ENCODE results near the gene ZRANB3. TPM values are rescaled to one million over a fixed set of nuclear protein-coding genes. Genes with fewer than 3 reads are reported as not detected.

The ZRANB3 gene
- total RNA-seq, 1 experiment from 2014 or later: 12.0 TPM

- POLR2A ChIA-PET: no interaction called here
- RAD21 ChIA-PET (ENCODE audit: low non-redundant PET in 1 of 2, low total read pairs in 2 of 2, uncharacterized antibody in 2 of 2, unreplicated experiment in 2 of 2): no interaction called here
- Histone ChIP-seq H4K20me1 (ENCODE audit: insufficient read depth) (no peaks in the 10 kb centered on the region), H3K9me2 (ENCODE audit: insufficient read depth) (no peaks in the 10 kb centered on the region), H3K9ac (ENCODE audit: low read length) (no peak overlapping the region), H3K4me3 (replicated peaks in 1 of 2; ENCODE audit: low read depth in 1 of 2, low read length in 2 of 2) (no peak overlapping the region), H3K4me1 (ENCODE audit: control insufficient read depth in 1 of 2, insufficient read depth in 2 of 2, low read length in 2 of 2) (no peaks in the 10 kb centered on the region), H3K27ac (ENCODE audit: low read depth, low read length) (no peak overlapping the region), H3K4me2 (ENCODE audit: low read length) (no peak overlapping the region), H3K79me2 (ENCODE audit: insufficient read depth, low read length) (no peaks in the 10 kb centered on the region), H2AFZ (ENCODE audit: low read depth, low read length, poor library complexity, severe bottlenecking) (no peak overlapping the region), H3K36me3 (ENCODE audit: control insufficient read depth in 1 of 2, insufficient read depth in 2 of 2, low read length in 2 of 2) (no peaks in the 10 kb centered on the region), H3K9me3 (ENCODE audit: control insufficient read depth in 1 of 2, insufficient read depth in 1 of 2, low read depth in 1 of 2, low read length in 2 of 2) (no peaks in the 10 kb centered on the region), H3K27me3 (ENCODE audit: insufficient read depth, low read length) (no peaks in the 10 kb centered on the region)
- CTCF ChIA-PET: no interaction called here
- DNase-seq (ENCODE audit: low read depth, low spot score) (no peak), ATAC-seq (no peak)
- BruUV-seq (replicated peaks): no TSS peak
- no peak for TF ChIP-seq SIN3A (IDR thresholded peaks at IDR 0.05; ENCODE audit: low read depth)
- no peak for TF ChIP-seq ELF1 (IDR thresholded peaks at IDR 0.05; ENCODE audit: borderline replicate concordance, low read depth)
- intact Hi-C loops (cut with micrococcal nuclease): no loop called here
Observed at GRCh38 chr2:135186054-135186453, 345.0 kb downstream of the ZRANB3 start.

- no peak overlapping the region for H3K27ac ChIP-seq (ENCODE audit: low read depth, low read length)
- no peaks in the 10 kb centered on the region for H3K9me3 ChIP-seq (ENCODE audit: control insufficient read depth in 1 of 2, insufficient read depth in 1 of 2, low read depth in 1 of 2, low read length in 2 of 2)
- no peaks in the 10 kb centered on the region for H3K9me2 ChIP-seq (ENCODE audit: insufficient read depth)
- no peak overlapping the region for H3K4me2 ChIP-seq (ENCODE audit: low read length)
- no peaks in the 10 kb centered on the region for H3K79me2 ChIP-seq (ENCODE audit: insufficient read depth, low read length)
- no peaks in the 10 kb centered on the region for H3K4me1 ChIP-seq (ENCODE audit: control insufficient read depth in 1 of 2, insufficient read depth in 2 of 2, low read length in 2 of 2)
- TF ChIP-seq CTCF (IDR thresholded peaks at IDR 0.05 in 2 of 3, conservative IDR thresholded peaks at IDR 0.05 in 1 of 3; ENCODE audit: borderline replicate concordance in 1 of 3, insufficient read depth in 1 of 3, low read depth in 2 of 3, low read length in 2 of 3) (no peak), FOSL1 (IDR thresholded peaks at IDR 0.05; ENCODE audit: low read depth) (no peak), JUND (IDR thresholded peaks at IDR 0.05) (no peak), SIN3A (IDR thresholded peaks at IDR 0.05; ENCODE audit: low read depth) (no peak), ZFX (IDR thresholded peaks at IDR 0.05) (no peak), CEBPB (IDR thresholded peaks at IDR 0.05; ENCODE audit: low read depth) (no peak), CBX3 (IDR thresholded peaks at IDR 0.05; ENCODE audit: low read depth) (no peak), TCF7L2 (IDR thresholded peaks at IDR 0.05; ENCODE audit: borderline replicate concordance, extremely low read depth, insufficient read depth, insufficient read length) (no peak), YY1 (IDR thresholded peaks at IDR 0.05; ENCODE audit: extremely low read depth, insufficient replicate concordance, low read depth, low read length) (no peak), EZH2phosphoT487 (IDR thresholded peaks at IDR 0.05; ENCODE audit: borderline replicate concordance) (no peak), EZH2 (IDR thresholded peaks at IDR 0.05) (no peak), ATF3 (IDR thresholded peaks at IDR 0.05) (no peak), ZNF274 (IDR thresholded peaks at IDR 0.05; ENCODE audit: low read depth, low read length) (no peak), SP1 (IDR thresholded peaks at IDR 0.05; ENCODE audit: low read depth) (no peak), MAX (IDR thresholded peaks at IDR 0.05) (no peak)
- ChIA-PET RAD21 (ENCODE audit: low non-redundant PET in 1 of 2, low total read pairs in 2 of 2, uncharacterized antibody in 2 of 2, unreplicated experiment in 2 of 2) (no interaction called here), POLR2A (no interaction called here), CTCF (no interaction called here)
- DNase-seq (ENCODE audit: low read depth, low spot score) (no peak), ATAC-seq (no peak)
- H3K36me3 ChIP-seq (ENCODE audit: control insufficient read depth in 1 of 2, insufficient read depth in 2 of 2, low read length in 2 of 2): no peaks in the 10 kb centered on the region
- BruUV-seq (replicated peaks): no TSS peak
- H4K20me1 ChIP-seq (ENCODE audit: insufficient read depth): no peaks in the 10 kb centered on the region
- H3K9ac ChIP-seq (ENCODE audit: low read length): no peak overlapping the region
- H2AFZ ChIP-seq (ENCODE audit: low read depth, low read length, poor library complexity, severe bottlenecking): no peak overlapping the region
- intact Hi-C loops (cut with micrococcal nuclease): no loop called here
- no peak overlapping the region for H3K4me3 ChIP-seq (replicated peaks in 1 of 2; ENCODE audit: low read depth in 1 of 2, low read length in 2 of 2)
- H3K27me3 ChIP-seq (ENCODE audit: insufficient read depth, low read length): no peaks in the 10 kb centered on the region
Observed at GRCh38 chr2:135183822-135184221, 347.2 kb downstream of the ZRANB3 start.

Data from HCT116 (cell line).